Measurements from ENCODE around the gene SNRNP70. TPM values are rescaled to one million over a fixed set of nuclear protein-coding genes. Genes with fewer than 3 reads are reported as not detected.

The SNRNP70 gene
- total and polyA plus RNA-seq, 2 experiments from 2014 or later, result 243 to 361 TPM

GRCh38 chr19:49140951-49141350, 55.7 kb downstream of the SNRNP70 start:
- H3K36me3 ChIP-seq (ENCODE audit: insufficient read depth), result no peaks in the 10 kb centered on the region
- no peak overlapping the region for H3K4me2 ChIP-seq
- no peak for ATAC-seq
- 0 out of 2 replicates have a peak, but pooled peaks cover 5% of the 10 kb centered on the region for H3F3A ChIP-seq (replicated peaks; ENCODE audit: low read depth)
- no peak for TF ChIP-seq NANOG (IDR thresholded peaks at IDR 0.05; ENCODE audit: borderline replicate concordance)
- no peak for TF ChIP-seq ZNF331 (CRISPR knock-in tag; IDR thresholded peaks at IDR 0.05; ENCODE audit: low read depth)
- TF ChIP-seq ZNF114 (CRISPR knock-in tag; IDR thresholded peaks at IDR 0.05), result no peak
- TF ChIP-seq CTCF (conservative IDR thresholded peaks at IDR 0.05; ENCODE audit: low read depth in 2 of 2), result no peak
- TF ChIP-seq EZH2phosphoT487 (IDR thresholded peaks at IDR 0.05; ENCODE audit: unreplicated experiment), result no peak
- no peak for TF ChIP-seq ZNF462 (CRISPR knock-in tag; IDR thresholded peaks at IDR 0.05)
- TF ChIP-seq POLR2AphosphoS5 (IDR thresholded peaks at IDR 0.05; ENCODE audit: low read depth), result no peak
- TF ChIP-seq EZH2 (IDR thresholded peaks at IDR 0.05; ENCODE audit: low read depth, unreplicated experiment), result no peak
- no peak for TF ChIP-seq STAT1 (IDR thresholded peaks at IDR 0.05; ENCODE audit: unreplicated experiment)
- no peak for TF ChIP-seq ETS1 (IDR thresholded peaks at IDR 0.05)
- no peak for TF ChIP-seq CREB1 (CRISPR knock-in tag; IDR thresholded peaks at IDR 0.05; ENCODE audit: low read depth)
- no peak for TF ChIP-seq REST (IDR thresholded peaks at IDR 0.05; ENCODE audit: unreplicated experiment)
- TF ChIP-seq JUNB (IDR thresholded peaks at IDR 0.05; ENCODE audit: unreplicated experiment), result no peak
- no peak overlapping the region for H2AFZ ChIP-seq
- no peak overlapping the region for H3K4me3 ChIP-seq
- H3K27ac ChIP-seq (ENCODE audit: low read depth), result no peak overlapping the region
- Mint-ChIP-seq H3K4me1 (peaks cover 18% of the 10 kb centered on the region), H3K9me3 (no peaks in the 10 kb centered on the region), H3K27ac (no peak overlapping the region), H3K4me3 (peak overlapping the region; percentile 15; the same call in 2 of the 3 replicates), H3K36me3 (ENCODE audit: low read depth) (peaks cover 13% of the 10 kb centered on the region), H3K27me3 (ENCODE audit: insufficient read depth, low read depth, poor library complexity) (peaks cover 12% of the 10 kb centered on the region)
- no peaks in the 10 kb centered on the region for H4K20me1 ChIP-seq (replicated peaks; ENCODE audit: insufficient read depth)
- H3K4me1 ChIP-seq (ENCODE audit: insufficient read depth), result peaks cover 11% of the 10 kb centered on the region
- no peaks in the 10 kb centered on the region for H3K79me2 ChIP-seq (replicated peaks; ENCODE audit: insufficient read depth)
- DNase-seq (ENCODE audit: low spot score), result no peak
- H3K27me3 ChIP-seq (ENCODE audit: insufficient read depth), result no peaks in the 10 kb centered on the region
- no peaks in the 10 kb centered on the region for H3K9me2 ChIP-seq (ENCODE audit: insufficient read depth)

All from GM23338 (cell line).